HFFc6 (cell line): ENCODE results near the gene POLR3B. TPM values are rescaled to one million over a fixed set of nuclear protein-coding genes. Genes with fewer than 3 reads are reported as not detected.

ENCODE experiments used
- DNase-seq: peaks from one replicate; pipeline ENCODE4 v3.0.0-alpha.2; 2018
- H3K27ac Mint-ChIP-seq: 2 replicates; pipeline ENCODE4 v1.8.0; 2020; ENCODE audit warnings: mild to moderate bottlenecking, mixed read lengths
- H3K27me3 Mint-ChIP-seq: 2 replicates; pipeline ENCODE4 v1.8.0; 2021; ENCODE audit warnings: mild to moderate bottlenecking, moderate library complexity, mixed read lengths; ENCODE audit not compliant: insufficient read depth
- H3K36me3 Mint-ChIP-seq: 2 replicates; pipeline ENCODE4 v1.8.0; 2021; ENCODE audit warnings: low read depth, mixed read lengths
- H3K4me1 Mint-ChIP-seq: 2 replicates; pipeline ENCODE4 v1.8.0; 2020; ENCODE audit warnings: low read depth, mixed read lengths
- H3K4me3 Mint-ChIP-seq: 2 replicates; pipeline ENCODE4 v1.8.0; 2020; ENCODE audit warnings: mild to moderate bottlenecking, moderate library complexity, mixed read lengths
- H3K9me3 Mint-ChIP-seq: 2 replicates; pipeline ENCODE4 v1.8.0; 2020; ENCODE audit warnings: mild to moderate bottlenecking, mixed read lengths
- long read RNA-seq: library from polyadenylated mRNA; unstranded; transcript quantifications from one replicate; pipeline ENCODE4 v2.0.0, GENCODE V29; 2019
- total RNA-seq, 6 experiments: library from RNA; stranded (reverse); fragmentation: NEBNext Ultra II Directional; extraction: Animal tissue kit (Norgen Biotek cat#: 25700); gene quantifications; 2 replicates in 1 of 6; 3 replicates in 5 of 6; pipeline ENCODE4 v1.2.3, GENCODE V29; 2021
- TF ChIP-seq, protein P1 (sequence below): fragments of 200-600 bp; sonication (generic); IDR thresholded peaks from 2 replicates; pipeline ENCODE4 v1.5.0; 2021; ENCODE audit warnings: antibody characterized with exemption, mild to moderate bottlenecking

Gene POLR3B
- total RNA-seq = 10 to 100 TPM; 16.4 to 18.8 (median 17.3) TPM
- long read RNA-seq, full-length matches to known transcripts = 4 of 21 reads
- long read RNA-seq, partial matches to known transcripts = 7 of 21 reads
- long read RNA-seq, other reads (novel, unspliced or antisense) = 10 of 21 reads

DNA sequence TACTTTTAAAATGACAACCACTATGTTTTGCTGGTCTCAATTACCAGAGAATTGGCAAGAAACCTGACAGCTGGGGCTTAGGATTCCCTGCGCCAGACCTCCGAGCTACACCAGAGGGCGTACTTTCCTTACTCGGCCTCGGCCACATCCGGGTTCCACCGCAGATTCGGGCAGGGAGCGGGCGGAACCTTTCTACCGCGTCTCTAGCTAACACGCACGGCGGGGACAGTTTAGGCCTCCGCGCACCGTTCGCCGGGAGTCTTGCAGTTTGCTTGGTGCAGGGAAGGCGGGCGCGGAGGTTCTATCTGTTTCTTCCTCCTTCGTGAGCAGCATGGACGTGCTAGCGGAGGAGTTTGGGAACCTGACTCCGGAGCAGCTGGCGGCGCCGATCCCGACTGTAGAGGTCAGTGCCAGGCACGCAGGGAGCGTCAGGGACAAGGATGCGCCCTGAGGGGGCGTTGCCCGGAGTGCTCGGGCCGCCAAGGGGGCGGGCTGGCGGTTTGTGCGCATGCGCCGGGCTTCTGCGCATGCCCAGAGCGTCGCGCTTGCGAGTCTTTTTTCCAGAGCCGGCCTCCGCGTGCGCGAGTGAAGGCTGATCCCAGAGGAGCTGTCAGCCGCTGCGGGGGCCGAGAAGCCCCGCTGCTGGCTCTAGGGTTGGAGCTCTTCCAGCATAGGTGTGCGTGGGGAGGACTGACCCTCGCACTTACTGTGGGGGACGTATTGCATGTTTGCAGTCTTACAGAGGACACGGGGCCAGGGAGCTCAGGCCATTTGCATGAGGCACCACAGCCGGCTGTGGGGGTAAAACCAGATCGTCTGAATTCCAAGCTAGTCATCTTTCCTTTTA, at the start of gene POLR3B:
Gene POLR3B, plus strand, starts transcription at position 200 of the 847 bp plus-strand sequence. Its CDS starts 132 bp downstream, at position 332.
- peak within 1 kb of the TSS; percentile 93 for H3K4me3 Mint-ChIP-seq
- H3K9me3 Mint-ChIP-seq = no peaks in the 10 kb centered on the region
- peak within 1 kb of the TSS; percentile 96 for H3K27ac Mint-ChIP-seq
- no peaks in the 10 kb centered on the region; the same call in 1 of the 2 replicates for H3K27me3 Mint-ChIP-seq
- TF ChIP-seq, protein P1, sequence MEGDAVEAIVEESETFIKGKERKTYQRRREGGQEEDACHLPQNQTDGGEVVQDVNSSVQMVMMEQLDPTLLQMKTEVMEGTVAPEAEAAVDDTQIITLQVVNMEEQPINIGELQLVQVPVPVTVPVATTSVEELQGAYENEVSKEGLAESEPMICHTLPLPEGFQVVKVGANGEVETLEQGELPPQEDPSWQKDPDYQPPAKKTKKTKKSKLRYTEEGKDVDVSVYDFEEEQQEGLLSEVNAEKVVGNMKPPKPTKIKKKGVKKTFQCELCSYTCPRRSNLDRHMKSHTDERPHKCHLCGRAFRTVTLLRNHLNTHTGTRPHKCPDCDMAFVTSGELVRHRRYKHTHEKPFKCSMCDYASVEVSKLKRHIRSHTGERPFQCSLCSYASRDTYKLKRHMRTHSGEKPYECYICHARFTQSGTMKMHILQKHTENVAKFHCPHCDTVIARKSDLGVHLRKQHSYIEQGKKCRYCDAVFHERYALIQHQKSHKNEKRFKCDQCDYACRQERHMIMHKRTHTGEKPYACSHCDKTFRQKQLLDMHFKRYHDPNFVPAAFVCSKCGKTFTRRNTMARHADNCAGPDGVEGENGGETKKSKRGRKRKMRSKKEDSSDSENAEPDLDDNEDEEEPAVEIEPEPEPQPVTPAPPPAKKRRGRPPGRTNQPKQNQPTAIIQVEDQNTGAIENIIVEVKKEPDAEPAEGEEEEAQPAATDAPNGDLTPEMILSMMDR = peak; percentile 91
- peaks cover 17% of the 10 kb centered on the region for H3K4me1 Mint-ChIP-seq
- H3K36me3 Mint-ChIP-seq = peaks cover 6% of the 10 kb centered on the region; the same call in 1 of the 2 replicates
- peak; percentile 95 for DNase-seq

DNA sequence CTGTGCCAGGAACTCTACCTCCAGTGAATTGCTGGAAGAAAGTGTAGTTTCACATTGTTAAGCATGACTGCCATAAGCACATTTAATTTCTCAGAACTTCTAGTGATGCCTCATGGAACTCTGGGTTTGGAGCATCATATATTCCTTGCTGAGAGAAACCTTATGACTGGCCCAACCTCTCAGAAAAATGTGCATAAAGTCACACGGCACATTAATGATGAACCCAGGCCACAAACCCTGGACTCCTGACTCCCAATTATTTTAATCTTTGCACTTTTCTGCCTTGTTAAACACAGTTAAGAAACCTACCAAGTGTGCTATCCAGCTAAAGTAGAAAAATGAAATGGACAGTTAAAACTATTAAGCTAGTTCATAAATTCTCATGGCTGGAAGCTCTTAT, 49.4 kb upstream of the POLR3B start:
- H3K9me3 Mint-ChIP-seq = no peaks in the 10 kb centered on the region
- peaks cover 5% of the 10 kb centered on the region; the same call in 1 of the 2 replicates for H3K27me3 Mint-ChIP-seq
- H3K27ac Mint-ChIP-seq = no peak overlapping the region
- no peak overlapping the region for H3K4me3 Mint-ChIP-seq
- no peaks in the 10 kb centered on the region for H3K36me3 Mint-ChIP-seq
- TF ChIP-seq, protein P1 = no peak
- peaks cover 36% of the 10 kb centered on the region for H3K4me1 Mint-ChIP-seq
- no peak for DNase-seq

DNA sequence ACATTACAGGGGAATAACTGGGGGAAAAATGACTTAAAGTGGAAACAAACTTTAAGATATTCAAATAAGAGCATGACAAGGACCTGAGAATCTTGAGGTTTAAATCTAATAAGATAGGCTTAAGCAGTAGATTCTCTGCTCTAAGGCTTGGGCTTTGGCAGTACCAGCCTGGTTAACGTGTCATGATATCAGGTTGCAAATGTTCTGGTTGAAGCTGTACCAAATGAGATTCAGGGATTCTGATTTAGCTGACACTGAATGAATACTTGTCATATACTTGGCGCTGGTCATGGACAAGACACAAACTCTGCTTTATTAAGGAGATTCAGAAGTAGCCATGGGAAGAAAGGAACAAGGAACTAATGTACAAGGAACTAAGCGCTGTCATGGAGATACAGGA, 48.9 kb upstream of the POLR3B start:
- TF ChIP-seq, protein P1 = no peak
- DNase-seq = no peak
- Mint-ChIP-seq H3K36me3 (no peaks in the 10 kb centered on the region), H3K4me1 (peaks cover 33% of the 10 kb centered on the region), H3K27me3 (peaks cover 5% of the 10 kb centered on the region; the same call in 1 of the 2 replicates), H3K4me3 (0 out of 2 replicates have a peak overlapping the region, but pooled peaks have one; percentile 3), H3K9me3 (no peaks in the 10 kb centered on the region), H3K27ac (no peak overlapping the region)

DNA sequence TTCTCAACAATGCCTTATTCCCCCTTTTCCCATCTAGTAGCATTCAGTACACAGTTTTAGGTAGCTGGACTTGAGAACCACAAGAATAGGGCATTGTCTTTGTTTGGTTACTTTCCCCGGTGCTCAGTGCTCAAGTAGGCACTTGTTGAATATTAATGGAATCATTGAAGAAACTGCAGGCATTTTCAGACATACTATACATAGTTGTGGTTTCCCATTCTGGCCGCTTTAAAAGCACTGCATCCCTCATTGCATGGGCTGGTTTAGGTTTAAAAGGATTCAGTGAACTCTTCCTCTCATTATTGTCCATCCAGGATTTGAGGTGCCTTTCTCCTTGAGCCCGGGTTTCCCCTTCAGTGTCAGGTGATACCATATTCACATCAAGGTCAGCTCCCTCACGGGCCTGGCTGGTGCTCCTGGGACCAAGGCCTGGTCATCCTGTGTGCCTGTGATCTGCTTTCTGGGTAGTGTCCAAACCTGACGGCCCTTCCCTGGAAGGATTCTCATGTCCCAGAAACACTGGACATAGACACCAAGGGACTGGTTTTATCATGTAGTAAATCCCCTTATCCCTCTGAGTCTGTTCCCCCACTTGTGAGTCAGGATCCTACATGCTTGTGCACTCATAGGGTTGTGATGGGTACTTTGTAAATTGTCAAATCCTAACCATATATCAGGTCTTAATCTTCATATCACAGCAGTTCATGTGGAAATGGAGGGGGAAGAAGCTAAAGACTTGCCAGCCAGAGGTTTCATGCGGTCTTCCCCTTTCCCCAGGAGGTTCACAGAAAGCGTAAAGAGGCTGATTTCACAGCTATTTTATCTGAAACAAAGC, 47.7 kb upstream of the POLR3B start:
- H3K4me1 Mint-ChIP-seq = peaks cover 26% of the 10 kb centered on the region
- H3K4me3 Mint-ChIP-seq = peak overlapping the region; percentile 61
- H3K36me3 Mint-ChIP-seq = no peaks in the 10 kb centered on the region
- peak overlapping the region; percentile 68 for H3K27ac Mint-ChIP-seq
- TF ChIP-seq, protein P1 = no peak
- H3K9me3 Mint-ChIP-seq = no peaks in the 10 kb centered on the region
- peaks cover 6% of the 10 kb centered on the region for H3K27me3 Mint-ChIP-seq
- DNase-seq = peak; percentile 57

DNA sequence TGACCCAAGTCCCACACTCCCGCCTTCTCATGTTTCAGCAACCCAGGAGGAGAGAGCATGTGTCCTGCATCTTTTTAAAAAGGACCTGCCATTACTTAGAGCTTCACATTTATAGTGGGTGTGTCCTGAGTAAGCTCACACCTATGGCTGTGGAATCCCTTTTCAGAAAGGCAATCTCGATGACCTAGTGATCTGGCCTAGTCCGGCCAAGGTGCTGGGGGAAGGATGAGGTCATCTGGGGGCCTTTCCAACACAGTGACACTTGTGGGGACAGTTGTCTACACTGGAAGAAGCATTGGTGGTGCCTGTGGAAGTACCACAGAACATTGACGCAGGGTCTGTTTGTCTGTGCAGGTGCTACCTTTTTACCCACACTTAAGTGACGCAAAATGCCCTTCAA, 46.9 kb upstream of the POLR3B start:
- TF ChIP-seq, protein P1 = no peak
- H3K4me3 Mint-ChIP-seq = no peak overlapping the region
- H3K27me3 Mint-ChIP-seq = peaks cover 7% of the 10 kb centered on the region
- H3K9me3 Mint-ChIP-seq = no peaks in the 10 kb centered on the region
- DNase-seq = no peak
- peaks cover 26% of the 10 kb centered on the region for H3K4me1 Mint-ChIP-seq
- no peak overlapping the region for H3K27ac Mint-ChIP-seq
- H3K36me3 Mint-ChIP-seq = peaks cover 6% of the 10 kb centered on the region
